ENCODE measurements around the gene LFNG. TPM values are rescaled to one million over a fixed set of nuclear protein-coding genes. Genes with fewer than 3 reads are reported as not detected.

LFNG gene
- total RNA-seq, 1 donor from 2014 or later = 44.9 TPM

DNA sequence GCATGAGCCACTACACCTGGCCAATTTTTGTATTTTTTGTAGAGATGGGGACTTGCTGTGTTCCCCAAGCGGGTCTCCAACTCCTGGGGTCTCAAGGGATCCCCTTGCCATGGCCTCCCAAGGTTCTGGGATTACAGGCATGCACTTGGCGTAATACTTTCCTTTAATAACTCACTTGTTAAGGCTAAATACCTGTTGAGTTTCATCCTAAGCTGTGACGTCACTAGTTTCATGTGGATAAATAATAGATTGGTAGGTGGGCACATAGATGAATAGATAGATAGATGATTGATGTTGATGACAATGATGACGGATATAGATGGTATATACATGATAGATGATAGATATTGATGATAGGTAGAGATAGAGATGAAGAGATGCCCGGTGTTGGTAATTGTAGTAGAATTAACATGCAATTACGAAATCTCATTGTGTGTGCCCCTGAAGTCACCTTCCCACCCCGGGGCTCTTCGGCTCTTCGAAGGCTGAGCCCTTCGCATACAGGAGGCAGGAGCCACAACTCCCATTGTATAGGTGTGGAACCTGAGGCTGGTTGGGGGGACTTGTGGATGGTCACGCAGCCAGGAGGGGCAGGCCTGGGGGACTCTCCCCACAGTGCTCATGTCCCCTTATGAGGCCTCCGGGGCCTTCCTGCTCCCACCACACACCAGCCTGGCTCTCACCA is 45.9 kb upstream of the LFNG start:
- H3K27ac Mint-ChIP-seq (ENCODE audit: unreplicated experiment) = no peak overlapping the region
- peaks cover 2% of the 10 kb centered on the region for H3K27me3 Mint-ChIP-seq (ENCODE audit: low read depth)
- no peaks in the 10 kb centered on the region for H3K36me3 Mint-ChIP-seq (ENCODE audit: low read depth)
- H3K4me3 Mint-ChIP-seq = no peak overlapping the region
- DNase-seq (ENCODE audit: low read depth, low spot score) = no peak
- peaks cover 23% of the 10 kb centered on the region for H3K4me1 Mint-ChIP-seq
- TF ChIP-seq, protein P1, sequence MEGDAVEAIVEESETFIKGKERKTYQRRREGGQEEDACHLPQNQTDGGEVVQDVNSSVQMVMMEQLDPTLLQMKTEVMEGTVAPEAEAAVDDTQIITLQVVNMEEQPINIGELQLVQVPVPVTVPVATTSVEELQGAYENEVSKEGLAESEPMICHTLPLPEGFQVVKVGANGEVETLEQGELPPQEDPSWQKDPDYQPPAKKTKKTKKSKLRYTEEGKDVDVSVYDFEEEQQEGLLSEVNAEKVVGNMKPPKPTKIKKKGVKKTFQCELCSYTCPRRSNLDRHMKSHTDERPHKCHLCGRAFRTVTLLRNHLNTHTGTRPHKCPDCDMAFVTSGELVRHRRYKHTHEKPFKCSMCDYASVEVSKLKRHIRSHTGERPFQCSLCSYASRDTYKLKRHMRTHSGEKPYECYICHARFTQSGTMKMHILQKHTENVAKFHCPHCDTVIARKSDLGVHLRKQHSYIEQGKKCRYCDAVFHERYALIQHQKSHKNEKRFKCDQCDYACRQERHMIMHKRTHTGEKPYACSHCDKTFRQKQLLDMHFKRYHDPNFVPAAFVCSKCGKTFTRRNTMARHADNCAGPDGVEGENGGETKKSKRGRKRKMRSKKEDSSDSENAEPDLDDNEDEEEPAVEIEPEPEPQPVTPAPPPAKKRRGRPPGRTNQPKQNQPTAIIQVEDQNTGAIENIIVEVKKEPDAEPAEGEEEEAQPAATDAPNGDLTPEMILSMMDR (conservative IDR thresholded peaks at IDR 0.05) = no peak
- H3K9me3 Mint-ChIP-seq = no peaks in the 10 kb centered on the region

DNA sequence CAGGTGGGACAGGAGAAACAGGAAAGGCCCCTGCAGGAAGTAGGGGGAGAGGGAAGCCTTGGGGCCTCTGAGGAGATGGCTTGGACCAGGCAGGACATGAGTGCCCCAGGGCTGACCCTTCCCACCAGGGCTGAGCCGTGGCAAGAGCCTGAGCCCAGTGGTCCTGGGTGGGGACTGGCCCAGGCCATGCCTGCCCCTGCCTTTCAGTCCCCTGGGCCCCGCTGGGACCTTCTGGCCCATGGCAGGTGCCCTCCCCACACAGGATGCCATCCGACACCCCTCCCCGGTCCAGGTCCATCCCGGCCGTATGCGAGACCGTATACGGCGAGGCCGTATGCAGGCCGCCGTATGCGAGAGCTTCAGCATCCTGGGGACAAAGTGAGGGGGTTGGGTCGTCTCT is 45.4 kb upstream of the LFNG start:
- Mint-ChIP-seq H3K4me1 (peaks cover 21% of the 10 kb centered on the region), H3K27ac (ENCODE audit: unreplicated experiment) (no peak overlapping the region), H3K36me3 (ENCODE audit: low read depth) (no peaks in the 10 kb centered on the region), H3K4me3 (no peak overlapping the region), H3K9me3 (no peaks in the 10 kb centered on the region), H3K27me3 (ENCODE audit: low read depth) (peaks cover 3% of the 10 kb centered on the region)
- TF ChIP-seq, protein P1 (conservative IDR thresholded peaks at IDR 0.05) = no peak
- no peak for DNase-seq (ENCODE audit: low read depth, low spot score)

GRCh38 chr7:2474813-2475677 is 44.5 kb upstream of the LFNG start:
- H3K4me3 Mint-ChIP-seq = no peak overlapping the region
- H3K4me1 Mint-ChIP-seq = peaks cover 21% of the 10 kb centered on the region
- DNase-seq (ENCODE audit: low read depth, low spot score) = no peak
- no peaks in the 10 kb centered on the region for H3K9me3 Mint-ChIP-seq
- TF ChIP-seq, protein P1 (conservative IDR thresholded peaks at IDR 0.05) = no peak
- H3K36me3 Mint-ChIP-seq (ENCODE audit: low read depth) = no peaks in the 10 kb centered on the region
- H3K27me3 Mint-ChIP-seq (ENCODE audit: low read depth) = peaks cover 4% of the 10 kb centered on the region
- H3K27ac Mint-ChIP-seq (ENCODE audit: unreplicated experiment) = no peak overlapping the region

DNA sequence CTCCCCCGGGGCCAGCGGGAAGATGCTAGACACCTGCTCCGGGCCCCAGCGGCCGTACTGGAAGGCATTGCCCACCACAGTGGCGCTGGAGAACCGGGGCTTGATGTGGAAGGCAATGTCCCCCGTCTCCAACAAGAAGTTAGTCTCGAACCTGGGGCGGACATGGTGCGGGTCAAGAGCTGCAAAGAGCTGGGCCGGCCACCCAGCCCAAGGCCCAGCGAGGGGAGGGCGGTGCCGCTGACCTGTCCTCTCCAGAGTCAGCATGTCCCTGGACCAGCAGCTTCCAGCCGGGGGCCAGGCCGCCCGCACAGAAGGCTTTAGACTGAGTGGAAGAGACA is 43.9 kb upstream of the LFNG start:
- Mint-ChIP-seq H3K9me3 (no peaks in the 10 kb centered on the region), H3K27me3 (ENCODE audit: low read depth) (peaks cover 2% of the 10 kb centered on the region), H3K4me3 (no peak overlapping the region), H3K36me3 (ENCODE audit: low read depth) (no peaks in the 10 kb centered on the region), H3K27ac (ENCODE audit: unreplicated experiment) (no peak overlapping the region), H3K4me1 (peaks cover 15% of the 10 kb centered on the region)
- TF ChIP-seq, protein P1 (conservative IDR thresholded peaks at IDR 0.05) = no peak
- no peak for DNase-seq (ENCODE audit: low read depth, low spot score)

DNA sequence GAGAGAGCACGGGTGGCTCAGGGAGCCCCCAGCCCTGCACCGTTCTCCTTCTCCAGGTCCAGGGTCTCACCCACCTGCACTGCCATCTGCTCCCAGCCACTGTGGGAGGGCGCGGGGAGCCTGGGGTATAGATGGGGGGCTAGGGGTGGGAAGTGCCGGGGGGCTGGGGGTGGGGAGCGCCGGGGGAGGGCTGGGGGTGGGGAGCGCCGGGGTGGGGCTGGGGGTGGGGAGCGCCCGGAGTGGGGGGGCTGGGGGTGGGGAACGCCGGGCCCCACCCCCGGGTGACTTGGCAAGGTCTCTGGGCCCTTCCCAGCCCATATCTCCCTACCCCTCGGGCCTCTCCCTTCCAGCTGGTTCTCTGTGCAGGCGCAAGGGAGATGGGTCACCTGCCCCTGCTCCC is 43.3 kb upstream of the LFNG start, which contains the start of gene GRIFIN:
Gene GRIFIN (minus strand): TSS at position 101 of the 400 bp plus-strand sequence. CDS start 15 bp downstream, at position 86.
- TF ChIP-seq, protein P1 (conservative IDR thresholded peaks at IDR 0.05) = no peak
- no peak within 1 kb of the TSS for H3K27ac Mint-ChIP-seq (ENCODE audit: unreplicated experiment)
- no peaks in the 10 kb centered on the region for H3K9me3 Mint-ChIP-seq
- no peak within 1 kb of the TSS for H3K4me3 Mint-ChIP-seq
- no peak for DNase-seq (ENCODE audit: low read depth, low spot score)
- peaks cover 9% of the 10 kb centered on the region for H3K4me1 Mint-ChIP-seq
- no peaks in the 10 kb centered on the region for H3K36me3 Mint-ChIP-seq (ENCODE audit: low read depth)
- peaks cover 7% of the 10 kb centered on the region for H3K27me3 Mint-ChIP-seq (ENCODE audit: low read depth)
